ENCODE results near the gene NFKBIL1. TPM values are rescaled to one million over a fixed set of nuclear protein-coding genes. Genes with fewer than 3 reads are reported as not detected.

The NFKBIL1 gene
- total RNA-seq, 2 experiments from 2014 or later, result 21.8 to 23.2 TPM

DNA sequence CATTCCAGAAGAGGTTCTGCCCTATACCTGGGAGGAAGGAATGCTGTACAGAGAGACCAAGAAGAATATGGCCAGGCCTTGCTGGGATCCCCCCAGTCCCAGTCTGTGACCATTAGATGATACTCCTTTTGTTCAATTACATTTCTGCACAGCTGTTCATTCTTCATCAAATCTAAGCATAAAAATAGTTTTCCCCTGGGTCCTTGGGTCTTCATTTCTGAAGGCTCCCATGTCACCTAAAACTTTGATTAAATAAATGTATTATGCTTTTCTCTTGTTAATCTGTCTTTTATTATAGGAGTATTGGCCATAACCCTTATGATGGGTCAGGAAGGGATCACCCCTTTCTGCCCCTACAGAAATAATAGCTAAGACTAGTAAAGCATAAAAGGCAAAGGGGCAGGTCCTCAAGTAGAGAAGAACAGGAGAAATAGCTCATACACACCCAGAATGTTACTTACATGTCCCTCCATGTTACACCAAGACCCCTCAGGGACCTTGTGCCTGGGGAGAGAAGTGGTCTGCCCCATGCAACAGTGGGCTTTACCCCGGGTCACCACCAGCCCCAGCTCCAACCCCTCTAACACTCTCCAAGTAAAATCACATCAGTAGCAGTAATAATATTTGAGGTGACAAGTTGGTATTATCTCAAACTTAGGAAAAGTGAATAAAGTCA is 22.6 kb downstream of the NFKBIL1 start:
- Histone ChIP-seq H3K4me3 (ENCODE audit: low read depth, low read length, poor library complexity, severe bottlenecking) (peak overlapping the region; percentile 68), H3K79me2 (ENCODE audit: insufficient read depth, low read depth, low read length) (peaks cover 10% of the 10 kb centered on the region; the same call in 1 of the 2 replicates), H3K27ac (ENCODE audit: low read depth, low read length, poor library complexity, severe bottlenecking) (peak overlapping the region; percentile 75), H3K9me3 (ENCODE audit: low read length) (no peaks in the 10 kb centered on the region), H3K36me3 (ENCODE audit: insufficient read depth, low read length) (no peaks in the 10 kb centered on the region), H3K4me2 (ENCODE audit: low read length) (peak overlapping the region; percentile 82), H2AFZ (ENCODE audit: low read length) (no peak overlapping the region), H4K20me1 (ENCODE audit: insufficient read depth, low read length) (no peaks in the 10 kb centered on the region), H3K9me2 (ENCODE audit: insufficient read depth, low read length) (no peaks in the 10 kb centered on the region), H3K4me1 (ENCODE audit: insufficient read depth, low read length, poor library complexity, severe bottlenecking) (peaks cover 79% of the 10 kb centered on the region)
- TF ChIP-seq EZH2phosphoT487 (IDR thresholded peaks at IDR 0.05; ENCODE audit: borderline replicate concordance, low read depth, low read length), result no peak
- TF ChIP-seq, protein P1, sequence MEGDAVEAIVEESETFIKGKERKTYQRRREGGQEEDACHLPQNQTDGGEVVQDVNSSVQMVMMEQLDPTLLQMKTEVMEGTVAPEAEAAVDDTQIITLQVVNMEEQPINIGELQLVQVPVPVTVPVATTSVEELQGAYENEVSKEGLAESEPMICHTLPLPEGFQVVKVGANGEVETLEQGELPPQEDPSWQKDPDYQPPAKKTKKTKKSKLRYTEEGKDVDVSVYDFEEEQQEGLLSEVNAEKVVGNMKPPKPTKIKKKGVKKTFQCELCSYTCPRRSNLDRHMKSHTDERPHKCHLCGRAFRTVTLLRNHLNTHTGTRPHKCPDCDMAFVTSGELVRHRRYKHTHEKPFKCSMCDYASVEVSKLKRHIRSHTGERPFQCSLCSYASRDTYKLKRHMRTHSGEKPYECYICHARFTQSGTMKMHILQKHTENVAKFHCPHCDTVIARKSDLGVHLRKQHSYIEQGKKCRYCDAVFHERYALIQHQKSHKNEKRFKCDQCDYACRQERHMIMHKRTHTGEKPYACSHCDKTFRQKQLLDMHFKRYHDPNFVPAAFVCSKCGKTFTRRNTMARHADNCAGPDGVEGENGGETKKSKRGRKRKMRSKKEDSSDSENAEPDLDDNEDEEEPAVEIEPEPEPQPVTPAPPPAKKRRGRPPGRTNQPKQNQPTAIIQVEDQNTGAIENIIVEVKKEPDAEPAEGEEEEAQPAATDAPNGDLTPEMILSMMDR (conservative IDR thresholded peaks at IDR 0.05; ENCODE audit: low read length), result no peak
- intact Hi-C loops (cut with micrococcal nuclease; ENCODE audit: unreplicated experiment), result no loop called here
- ChIA-PET POLR2A (interaction anchor here (0.6 to 3.3 kb wide), 9 partner anchors 10 to 25 kb away, joined by 3 to 19 read pairs (median 4); partner anchors contain the start of gene LST1), CTCF (ENCODE audit: unreplicated experiment) (interaction anchor here (0.6 to 0.7 kb wide), 2 partner anchors 12 to 19 kb away, joined by 3 read pairs; no protein-coding TSS in a partner anchor)
- no peak for DNase-seq (ENCODE audit: low spot score)
- BruUV-seq (replicated peaks), result TSS peak; percentile 33

- TF ChIP-seq, protein P1 (conservative IDR thresholded peaks at IDR 0.05; ENCODE audit: low read length), result no peak
- no peak for TF ChIP-seq EZH2phosphoT487 (IDR thresholded peaks at IDR 0.05; ENCODE audit: borderline replicate concordance, low read depth, low read length)
- H3K9me3 ChIP-seq (ENCODE audit: low read length), result no peaks in the 10 kb centered on the region
- peaks cover 14% of the 10 kb centered on the region; the same call in 1 of the 2 replicates for H3K79me2 ChIP-seq (ENCODE audit: insufficient read depth, low read depth, low read length)
- CTCF ChIA-PET (ENCODE audit: unreplicated experiment), result interaction anchor here (1.0 to 1.5 kb wide), 2 partner anchors 14 kb away, joined by 3 read pairs; partner anchors contain the start of gene LST1
- H2AFZ ChIP-seq (ENCODE audit: low read length), result peak within 1 kb of the TSS; percentile 67; the same call in 1 of the 2 replicates
- POLR2A ChIA-PET, result interaction anchor here (3.3 kb wide), 1 partner anchor 13 kb away, joined by 19 read pairs; the partner anchor contains the start of gene LST1
- H3K9me2 ChIP-seq (ENCODE audit: insufficient read depth, low read length), result no peaks in the 10 kb centered on the region
- peak within 1 kb of the TSS; percentile 75 for H3K27ac ChIP-seq (ENCODE audit: low read depth, low read length, poor library complexity, severe bottlenecking)
- no peaks in the 10 kb centered on the region for H4K20me1 ChIP-seq (ENCODE audit: insufficient read depth, low read length)
- peaks cover 2% of the 10 kb centered on the region; the same call in 1 of the 2 replicates for H3K36me3 ChIP-seq (ENCODE audit: insufficient read depth, low read length)
- peak within 1 kb of the TSS; percentile 68 for H3K4me3 ChIP-seq (ENCODE audit: low read depth, low read length, poor library complexity, severe bottlenecking)
- H3K4me1 ChIP-seq (ENCODE audit: insufficient read depth, low read length, poor library complexity, severe bottlenecking), result peaks cover 99% of the 10 kb centered on the region
- intact Hi-C loops (cut with micrococcal nuclease; ENCODE audit: unreplicated experiment), result loop anchor here (1.0 kb wide), 1 partner anchor 12 kb away; no protein-coding TSS in a partner anchor
- DNase-seq (ENCODE audit: low spot score), result peak; percentile 70
- peak within 1 kb of the TSS; percentile 82 for H3K4me2 ChIP-seq (ENCODE audit: low read length)
- TSS peak; percentile 51 for BruUV-seq (replicated peaks)
Observed at GRCh38 chr6:31572041-31572911, 24.9 kb downstream of the NFKBIL1 start, which contains the start of gene LTA. TSS of gene LTA (plus strand) at chr6:31572289. CDS start at chr6:31572743, 454 bp downstream.

Data from OCI-LY7 (cell line).